HepG2 (cell line): ENCODE results near the gene TMEM132D. TPM values are rescaled to one million over a fixed set of nuclear protein-coding genes. Genes with fewer than 3 reads are reported as not detected.

ENCODE experiments used
- ATAC-seq: fragments of 200-7000 bp; cut with Tn5 transposase; 3 replicates; pipeline ENCODE4 v1.9.1; 2020; ENCODE audit warnings: mild to moderate bottlenecking, moderate library complexity
- BruUV-seq: library from RNA; stranded (reverse); fragments of 400-500 nt; replicated peaks from 2 replicates; lab custom pipeline; 2021; lab: Mats Ljungman, UMichigan
- CTCF ChIA-PET: fragments of 300-600 bp; formaldehyde crosslinking; extraction: SDS; loops from one replicate; lab custom pipeline; 2021; ENCODE audit warnings: low total read pairs, inconsistent platforms, low intra/inter-chr PET ratio; lab: Yijun Ruan, JAX
- POLR2A ChIA-PET: fragments of 350-600 bp; sonication (Branson Sonifier 250); formaldehyde crosslinking; loops from one replicate; lab custom pipeline; 2020; ENCODE audit warnings: antibody characterized with exemption, inconsistent platforms; lab: Yijun Ruan, JAX
- DNase-seq: peaks from one replicate; pipeline ENCODE4 v3.0.0-alpha.2; 2015; ENCODE audit warnings: low spot score
- FAIRE-seq: peaks from 3 replicates; lab custom pipeline; 2011; peaks lifted over from hg19 to GRCh38; lab: Jason Lieb, UNC
- H2AFZ ChIP-seq: one replicate; pipeline ENCODE4 v1.6.1; 2011; ENCODE audit warnings: low read length, inconsistent platforms
- H3K27ac ChIP-seq: fragments of 300-600 bp; 3 replicates; pipeline ENCODE4 v1.8.0; 2011; ENCODE audit warnings: mixed run types, mild to moderate bottlenecking, mixed read lengths, low read length, inconsistent platforms; ENCODE audit not compliant: insufficient read depth; ENCODE audit errors: extremely low read length
- H3K27me3 ChIP-seq, 2 experiments: fragments of 200-600 bp in 1 of 2; 2 replicates in 1 of 2; 3 replicates in 1 of 2; pipeline versions ENCODE4 v1.6.0 to v1.8.0; 2011; ENCODE audit warnings: low read length in 2 of 2, mild to moderate bottlenecking in 2 of 2, moderate library complexity in 2 of 2, inconsistent platforms in 1 of 2; ENCODE audit not compliant: insufficient read depth in 2 of 2, control insufficient read depth in 1 of 2
- H3K36me3 ChIP-seq, 2 experiments: fragments of 200-600 bp in 1 of 2; replicated peaks in 1 of 2; 2 replicates in 1 of 2; 3 replicates in 1 of 2; pipeline versions ENCODE4 v1.5.1 to v1.8.0; 2011; ENCODE audit warnings: low read length in 2 of 2, inconsistent platforms in 1 of 2; ENCODE audit not compliant: insufficient read depth in 2 of 2, control insufficient read depth in 1 of 2
- H3K4me1 ChIP-seq: 2 replicates; pipeline ENCODE4 v1.5.1; 2012; ENCODE audit warnings: low read length, inconsistent platforms; ENCODE audit not compliant: insufficient read depth
- H3K4me2 ChIP-seq: 2 replicates; pipeline ENCODE4 v1.6.0; 2011; ENCODE audit warnings: low read depth, low read length, inconsistent platforms
- H3K4me3 ChIP-seq, 3 experiments: fragments of 200-600 bp in 1 of 3; sonication (generic), shearing (Covaris generic) in 1 of 3; replicated peaks in 1 of 3; 2 replicates each; pipeline ENCODE4 v1.5.1; 2011 to 2016; ENCODE audit warnings: low read length in 3 of 3, inconsistent platforms in 2 of 3, low read depth in 2 of 3, mild to moderate bottlenecking in 2 of 3, control low read depth in 1 of 3, mixed read lengths in 1 of 3; ENCODE audit not compliant: insufficient read depth in 1 of 3
- H3K79me2 ChIP-seq: one replicate; pipeline ENCODE4 v1.6.1; 2011; ENCODE audit warnings: low read length, inconsistent platforms; ENCODE audit not compliant: insufficient read depth
- H3K9ac ChIP-seq: 2 replicates; pipeline ENCODE4 v1.6.0; 2011; ENCODE audit warnings: mild to moderate bottlenecking, low read depth, low read length, inconsistent platforms; ENCODE audit not compliant: insufficient read depth
- H3K9me3 ChIP-seq: 2 replicates; pipeline ENCODE4 v1.5.1; 2012; ENCODE audit warnings: mild to moderate bottlenecking, low read length
- H4K20me1 ChIP-seq: 2 replicates; pipeline ENCODE4 v1.6.0; 2011; ENCODE audit warnings: inconsistent platforms, mild to moderate bottlenecking, low read length, moderate library complexity; ENCODE audit not compliant: insufficient read depth
- ATM ChIP-seq: fragments of 450-650 bp; IDR thresholded peaks from 2 replicates; pipeline ENCODE4 v1.7.1; 2017; ENCODE audit warnings: mild to moderate bottlenecking, borderline replicate concordance
- CEBPG ChIP-seq: IDR thresholded peaks from 2 replicates; pipeline ENCODE4 v1.6.1; 2016
- DNMT1 ChIP-seq: sonication (generic); formaldehyde crosslinking; IDR thresholded peaks from 2 replicates; pipeline ENCODE4 v1.5.1; 2020; ENCODE audit warnings: mild to moderate bottlenecking, missing genetic modification reagents
- GZF1 ChIP-seq: sonication (generic); formaldehyde crosslinking; IDR thresholded peaks from 2 replicates; pipeline ENCODE4 v1.5.1; 2020; ENCODE audit warnings: mild to moderate bottlenecking, missing genetic modification reagents
- HMG20A ChIP-seq: IDR thresholded peaks from 2 replicates; pipeline ENCODE4 v1.6.1; 2016; ENCODE audit warnings: borderline replicate concordance
- HMGA1 ChIP-seq: sonication (generic); formaldehyde crosslinking; conservative IDR thresholded peaks from 2 replicates; pipeline ENCODE4 v1.4.0; 2020; ENCODE audit warnings: missing genetic modification reagents
- MAFG ChIP-seq: sonication (generic); formaldehyde crosslinking; IDR thresholded peaks from 2 replicates; pipeline ENCODE4 v1.5.1; 2020; ENCODE audit warnings: mild to moderate bottlenecking, missing genetic modification reagents
- MAZ ChIP-seq, 2 experiments: sonication (generic) in 1 of 2; formaldehyde crosslinking in 1 of 2; IDR thresholded peaks; 2 replicates each; pipeline versions ENCODE4 v1.5.0 to v1.6.1; 2012 to 2020; ENCODE audit warnings: low read depth in 2 of 2, mild to moderate bottlenecking in 2 of 2, borderline replicate concordance in 1 of 2, improper control_type of control experiment in 1 of 2, low read length in 1 of 2, missing genetic modification reagents in 1 of 2, moderate library complexity in 1 of 2
- RARG ChIP-seq: sonication (generic); formaldehyde crosslinking; IDR thresholded peaks from 2 replicates; pipeline ENCODE4 v1.4.0; 2020; ENCODE audit warnings: low read depth, mild to moderate bottlenecking, missing genetic modification reagents
- SP140L ChIP-seq: sonication (generic); formaldehyde crosslinking; IDR thresholded peaks from 2 replicates; pipeline ENCODE4 v1.4.0; 2020; ENCODE audit warnings: missing genetic modification reagents, borderline replicate concordance
- ZNF549 ChIP-seq: sonication (generic); formaldehyde crosslinking; IDR thresholded peaks from 2 replicates; pipeline ENCODE4 v1.5.0; 2020; ENCODE audit warnings: missing genetic modification reagents
- ZNF576 ChIP-seq: sonication (generic); formaldehyde crosslinking; IDR thresholded peaks from 2 replicates; pipeline ENCODE4 v1.4.0; 2020; ENCODE audit warnings: mild to moderate bottlenecking, missing genetic modification reagents
- WGBS: methylation state at CpG from one replicate; pipeline ENCODE4 v1.1.6; 2017; ENCODE audit warnings: low lambda C conversion rate; 5-methylcytosine and 5-hydroxymethylcytosine counted together
- in situ Hi-C: cut with HindIII; loops from 2 replicates; pipeline ENCODE4 v1.10.0; 2017; ENCODE audit warnings: low pct_unique_long_range_greater_than_20kb; ENCODE audit not compliant: extremely low pct_ligation_motif_present
- intact Hi-C: fragments of 100-400 bp; cut with micrococcal nuclease; formaldehyde crosslinking; loops from one replicate; pipeline ENCODE4 v1.10.0; 2022; ENCODE audit not compliant: unreplicated experiment
- polyA plus RNA-seq, 8 experiments: library from polyadenylated mRNA; depleted of rRNA in 3 of 8; stranded (reverse) in 7 of 8; unstranded in 1 of 8; fragments of >200 nt; fragmentation: Illumina TruSeq in 4 of 8; extraction: Trizol in 4 of 8; gene quantifications; 2 replicates each; pipeline versions ENCODE4 v1.2.1 to v1.2.3, GENCODE V29; 2011 to 2016; ENCODE audit warnings: low read depth in 4 of 8, missing spikeins in 1 of 8, mixed read lengths in 1 of 8; ENCODE audit not compliant: insufficient read depth in 1 of 8
- total RNA-seq, 5 experiments: library from RNA; depleted of rRNA; stranded (reverse); fragments of >200 nt; fragmentation: Illumina TruSeq; extraction: Trizol; gene quantifications; 2 replicates each; pipeline ENCODE4 v1.2.3, GENCODE V29; 2016; ENCODE audit warnings: low read depth in 1 of 5
- TF ChIP-seq, protein P1 (sequence below): sonication (generic); formaldehyde crosslinking; IDR thresholded peaks from 2 replicates; pipeline ENCODE4 v1.5.0; 2020; ENCODE audit warnings: mild to moderate bottlenecking, missing genetic modification reagents, borderline replicate concordance

The TMEM132D gene
- total and polyA plus RNA-seq, 2 of the 13 experiments (the other 11 are each of a cell fraction or from before 2014, with no cell fraction given) = not detected

DNA sequence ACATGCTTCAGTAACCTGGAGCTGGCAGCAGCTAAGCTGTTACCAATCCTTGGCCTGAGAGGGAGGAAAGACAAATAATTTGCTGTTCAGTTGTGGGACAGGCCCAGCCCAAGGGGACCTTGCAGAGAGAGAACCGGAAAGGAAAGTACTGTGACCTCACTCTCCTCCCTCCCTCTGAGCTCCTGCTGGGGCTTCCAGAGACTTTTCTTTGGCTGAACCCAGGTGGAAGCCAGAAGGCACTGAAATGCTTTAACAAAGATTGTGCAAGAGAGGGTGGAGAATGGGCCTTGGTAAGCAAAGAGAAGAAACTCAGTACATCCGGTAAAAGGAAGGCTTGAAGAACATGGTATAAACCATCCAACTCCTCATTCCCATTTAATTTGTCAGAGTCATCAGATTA lies 593.5 kb downstream of the TMEM132D start:
- Histone ChIP-seq H3K79me2 (no peaks in the 10 kb centered on the region), H2AFZ (no peak overlapping the region), H3K4me2 (no peak overlapping the region), H3K9me3 (no peaks in the 10 kb centered on the region; the same call in 1 of the 2 replicates), H3K27ac (no peak overlapping the region), H3K4me3 (no peak overlapping the region), H3K9ac (no peak overlapping the region), H3K4me1 (no peaks in the 10 kb centered on the region), H3K27me3 (no peaks in the 10 kb centered on the region), H4K20me1 (no peaks in the 10 kb centered on the region), H3K36me3 (no peaks in the 10 kb centered on the region)
- no peak for ATAC-seq
- in situ Hi-C loops (no loop called here), intact Hi-C loops (no loop called here)
- FAIRE-seq = no peak
- no peak for TF ChIP-seq DNMT1 (CRISPR knock-in tag)
- no peak for TF ChIP-seq MAFG (CRISPR knock-in tag)
- no peak for TF ChIP-seq HMG20A (CRISPR knock-in tag)
- no peak for TF ChIP-seq ZNF549 (CRISPR knock-in tag)
- no peak for TF ChIP-seq GZF1 (CRISPR knock-in tag)
- TF ChIP-seq ATM = no peak
- no peak for TF ChIP-seq SP140L (CRISPR knock-in tag)
- TF ChIP-seq RARG (CRISPR knock-in tag) = no peak
- TF ChIP-seq, protein P1, sequence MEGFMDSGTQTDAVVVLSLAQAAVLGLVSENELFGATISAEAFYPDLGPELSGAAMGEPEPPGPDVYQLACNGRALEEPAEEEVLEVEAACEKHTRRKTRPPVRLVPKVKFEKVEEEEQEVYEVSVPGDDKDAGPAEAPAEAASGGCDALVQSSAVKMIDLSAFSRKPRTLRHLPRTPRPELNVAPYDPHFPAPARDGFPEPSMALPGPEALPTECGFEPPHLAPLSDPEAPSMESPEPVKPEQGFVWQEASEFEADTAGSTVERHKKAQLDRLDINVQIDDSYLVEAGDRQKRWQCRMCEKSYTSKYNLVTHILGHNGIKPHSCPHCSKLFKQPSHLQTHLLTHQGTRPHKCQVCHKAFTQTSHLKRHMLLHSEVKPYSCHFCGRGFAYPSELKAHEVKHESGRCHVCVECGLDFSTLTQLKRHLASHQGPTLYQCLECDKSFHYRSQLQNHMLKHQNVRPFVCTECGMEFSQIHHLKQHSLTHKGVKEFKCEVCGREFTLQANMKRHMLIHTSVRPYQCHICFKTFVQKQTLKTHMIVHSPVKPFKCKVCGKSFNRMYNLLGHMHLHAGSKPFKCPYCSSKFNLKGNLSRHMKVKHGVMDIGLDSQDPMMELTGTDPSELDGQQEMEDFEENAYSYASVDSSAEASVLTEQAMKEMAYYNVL = no peak
- no peak for TF ChIP-seq CEBPG (CRISPR knock-in tag)
- TF ChIP-seq MAZ (IDR thresholded peaks at IDR 0.05; ENCODE audit: borderline replicate concordance, low read depth, low read length) = no peak
- TF ChIP-seq MAZ (CRISPR knock-in tag; IDR thresholded peaks at IDR 0.05; ENCODE audit: low read depth) = no peak
- no peak for TF ChIP-seq ZNF576 (CRISPR knock-in tag)
- TF ChIP-seq HMGA1 (CRISPR knock-in tag) = no peak
- BruUV-seq = no TSS peak
- DNase-seq = no peak
- WGBS = 0% methylated on average over 2 of the region's 2 CpGs
- POLR2A ChIA-PET = no interaction called here
- CTCF ChIA-PET = no interaction called here
